Testis (tissue), 3 donors: Measurements from ENCODE around the gene ZNF106. TPM values are rescaled to one million over a fixed set of nuclear protein-coding genes. Genes with fewer than 3 reads are reported as not detected.

Experiments
- DNase-seq: peaks from one replicate; pipeline ENCODE4 v3.0.0-alpha.2; 2019
- H3K27ac ChIP-seq, 2 donors: fragments of 200-600 bp; sonication (generic); one replicate each; pipeline ENCODE4 v1.5.1; 2019
- H3K27me3 ChIP-seq: fragments of 200-600 bp; sonication (generic); one replicate; pipeline ENCODE4 v1.5.1; 2019
- H3K36me3 ChIP-seq: fragments of 200-600 bp; sonication (generic); one replicate; pipeline ENCODE4 v1.5.1; 2017; ENCODE audit warnings: low read depth; ENCODE audit errors: missing control alignments
- H3K4me1 ChIP-seq: fragments of 200-600 bp; sonication (generic); one replicate; pipeline ENCODE4 v1.5.1; 2019
- H3K4me3 ChIP-seq, 2 donors: fragments of 200-600 bp; sonication (generic); one replicate each; pipeline ENCODE4 v1.5.1; 2017 to 2019
- H3K9me3 ChIP-seq: fragments of 200-600 bp; sonication (generic); one replicate; pipeline ENCODE4 v1.5.1; 2017
- CTCF ChIP-seq, 3 experiments: fragments of 450-650 bp in 2 of 3; fragments of 200-600 bp in 1 of 3; sonication (generic) in 1 of 3; IDR thresholded peaks; one replicate each; pipeline ENCODE4 v1.5.1; 2016 to 2019; ENCODE audit warnings: antibody characterized with exemption in 3 of 3, mild to moderate bottlenecking in 2 of 3, moderate library complexity in 1 of 3
- POLR2A ChIP-seq: fragments of 450-650 bp; IDR thresholded peaks from one replicate; pipeline ENCODE4 v1.6.1; 2017; ENCODE audit warnings: antibody characterized with exemption, mild to moderate bottlenecking, moderate library complexity
- WGBS, 2 donors: methylation state at CpG; one replicate each; pipeline ENCODE4 v1.1.5; 2018; 5-methylcytosine and 5-hydroxymethylcytosine counted together
- intact Hi-C: fragments of 100-400 bp; cut with DNase I; formaldehyde crosslinking; loops from one replicate; pipeline ENCODE4 v1.15.1; 2023; ENCODE audit warnings: low total_unique reads
- polyA plus RNA-seq: library from polyadenylated mRNA; stranded (reverse); fragments of 350-450 nt; fragmentation: Illumina TruSeq; extraction: RNeasy Lipid Tissue Mini Kit (QIAGEN cat#74804); gene quantifications from one replicate; pipeline ENCODE4 v1.2.3, GENCODE V29; 2014; ENCODE audit warnings: low read depth, low replicate concordance; ENCODE audit not compliant: insufficient read depth
- total RNA-seq, 2 donors: library from RNA; depleted of rRNA; stranded (reverse); fragments of >200 nt; gene quantifications; one replicate each; pipeline ENCODE4 v1.2.3, GENCODE V29; 2016

Gene ZNF106
- total and polyA plus RNA-seq, 3 donors from 2014 or later, result 51.4 to 95.4 (median 84.4) TPM

DNA sequence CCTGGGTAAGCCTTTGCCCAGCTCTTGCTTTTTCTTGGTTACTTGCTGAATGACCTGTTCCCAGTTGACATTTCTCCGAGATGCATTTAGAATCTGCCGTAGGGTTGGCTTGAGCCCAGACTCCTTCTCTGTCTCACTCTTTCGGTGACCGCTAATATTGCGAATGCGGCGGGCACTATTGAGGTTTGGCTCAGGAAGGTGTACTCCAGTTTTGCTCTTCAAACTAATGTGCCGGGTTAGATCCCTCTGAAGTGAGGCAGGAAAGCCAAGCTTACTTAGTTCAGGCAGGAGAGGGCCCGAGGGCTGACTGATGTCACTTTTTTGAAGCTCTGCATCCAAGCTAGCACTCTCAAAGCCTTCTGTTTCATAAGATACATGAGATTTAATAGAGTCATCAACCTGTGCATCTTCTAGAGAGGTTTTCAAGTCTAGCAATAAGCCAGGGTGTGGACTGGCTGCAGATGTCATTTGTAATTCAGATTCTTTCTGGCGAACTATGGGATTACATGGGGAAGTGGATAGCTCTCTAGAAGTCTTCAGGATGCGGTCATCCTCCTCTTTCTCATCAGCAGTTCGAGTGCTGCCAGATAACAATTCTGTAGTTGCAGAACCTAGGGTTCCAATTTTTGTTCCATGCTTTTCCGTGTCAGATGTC lies 41.0 kb downstream of the ZNF106 start:
- peaks cover 5% of the 10 kb centered on the region for H3K36me3 ChIP-seq
- no peaks in the 10 kb centered on the region for H3K9me3 ChIP-seq
- WGBS, 2 donors, result 95 to 98% methylated on average over 13 of the region's 13 CpGs
- H3K4me3 ChIP-seq, result no peak overlapping the region
- no peak for DNase-seq
- TF ChIP-seq POLR2A (no peak), CTCF (IDR thresholded peaks at IDR 0.05) (no peak)
- no peak overlapping the region for H3K27ac ChIP-seq
- no peaks in the 10 kb centered on the region for H3K4me1 ChIP-seq
- intact Hi-C loops, result no loop called here
- no peaks in the 10 kb centered on the region for H3K27me3 ChIP-seq

DNA sequence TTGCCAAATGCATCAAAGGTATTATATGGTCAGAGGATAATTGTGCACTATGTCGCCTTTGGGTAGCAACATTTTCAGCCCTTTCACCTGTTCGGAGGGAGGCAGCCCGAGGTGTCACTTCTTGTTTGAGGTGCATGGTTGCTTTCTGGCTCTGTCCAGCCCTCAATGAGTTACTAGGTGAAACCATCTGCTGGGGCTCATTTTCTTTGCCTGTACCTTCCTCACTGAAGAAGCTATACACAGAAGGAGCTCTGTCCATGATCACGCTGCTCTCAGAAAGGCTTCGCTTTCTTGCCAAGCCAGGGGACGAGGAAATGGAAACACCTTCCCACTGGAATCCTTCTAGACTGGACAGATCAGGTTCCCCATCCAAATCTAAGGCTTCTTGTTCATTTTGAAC lies 42.7 kb downstream of the ZNF106 start:
- Histone ChIP-seq H3K27me3 (no peaks in the 10 kb centered on the region), H3K4me1 (no peaks in the 10 kb centered on the region), H3K9me3 (no peaks in the 10 kb centered on the region), H3K27ac (no peak overlapping the region), H3K4me3 (no peak overlapping the region), H3K36me3 (peaks cover 5% of the 10 kb centered on the region)
- DNase-seq, result no peak
- intact Hi-C loops, result no loop called here
- TF ChIP-seq CTCF (IDR thresholded peaks at IDR 0.05) (no peak), POLR2A (no peak)
- WGBS, 2 donors, result 86 to 91% methylated on average over 4 to 6 of the region's 6 CpGs

DNA sequence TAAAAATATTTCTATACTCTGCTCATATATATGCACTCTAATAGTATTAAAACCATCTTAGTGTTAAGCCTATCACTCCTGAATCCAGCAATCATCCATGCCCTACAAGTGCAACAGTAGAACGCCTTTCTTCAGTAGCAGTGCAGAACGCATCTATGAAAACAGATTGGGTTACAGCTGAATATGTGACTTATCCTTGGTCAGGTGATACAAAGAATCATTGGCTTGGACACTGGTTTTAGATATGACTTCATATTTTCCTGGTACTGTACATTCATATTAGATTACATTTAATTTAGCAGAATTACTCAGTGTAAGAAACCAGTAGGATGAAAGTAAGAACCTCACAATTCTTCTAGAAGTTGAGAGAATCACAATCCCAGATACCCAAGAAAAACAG lies 43.3 kb downstream of the ZNF106 start:
- no peaks in the 10 kb centered on the region for H3K9me3 ChIP-seq
- H3K4me1 ChIP-seq, result no peaks in the 10 kb centered on the region
- no peak for TF ChIP-seq POLR2A
- TF ChIP-seq CTCF (IDR thresholded peaks at IDR 0.05), result no peak
- 95 to 97% methylated on average over 2 of the region's 2 CpGs for WGBS, 2 donors
- no peaks in the 10 kb centered on the region for H3K27me3 ChIP-seq
- no peak overlapping the region for H3K27ac ChIP-seq
- intact Hi-C loops, result no loop called here
- H3K36me3 ChIP-seq, result peaks cover 5% of the 10 kb centered on the region
- no peak for DNase-seq
- H3K4me3 ChIP-seq, result no peak overlapping the region

- H3K4me1 ChIP-seq, result no peaks in the 10 kb centered on the region
- no peak for DNase-seq
- no peaks in the 10 kb centered on the region for H3K27me3 ChIP-seq
- H3K9me3 ChIP-seq, result no peaks in the 10 kb centered on the region
- no peak for TF ChIP-seq CTCF (IDR thresholded peaks at IDR 0.05)
- no peak for TF ChIP-seq POLR2A
- H3K4me3 ChIP-seq, result no peak overlapping the region
- intact Hi-C loops, result no loop called here
- no peak overlapping the region for H3K27ac ChIP-seq
- no peaks in the 10 kb centered on the region for H3K36me3 ChIP-seq
Measured at GRCh38 chr15:42445551-42445950, 45.4 kb downstream of the ZNF106 start.

DNA sequence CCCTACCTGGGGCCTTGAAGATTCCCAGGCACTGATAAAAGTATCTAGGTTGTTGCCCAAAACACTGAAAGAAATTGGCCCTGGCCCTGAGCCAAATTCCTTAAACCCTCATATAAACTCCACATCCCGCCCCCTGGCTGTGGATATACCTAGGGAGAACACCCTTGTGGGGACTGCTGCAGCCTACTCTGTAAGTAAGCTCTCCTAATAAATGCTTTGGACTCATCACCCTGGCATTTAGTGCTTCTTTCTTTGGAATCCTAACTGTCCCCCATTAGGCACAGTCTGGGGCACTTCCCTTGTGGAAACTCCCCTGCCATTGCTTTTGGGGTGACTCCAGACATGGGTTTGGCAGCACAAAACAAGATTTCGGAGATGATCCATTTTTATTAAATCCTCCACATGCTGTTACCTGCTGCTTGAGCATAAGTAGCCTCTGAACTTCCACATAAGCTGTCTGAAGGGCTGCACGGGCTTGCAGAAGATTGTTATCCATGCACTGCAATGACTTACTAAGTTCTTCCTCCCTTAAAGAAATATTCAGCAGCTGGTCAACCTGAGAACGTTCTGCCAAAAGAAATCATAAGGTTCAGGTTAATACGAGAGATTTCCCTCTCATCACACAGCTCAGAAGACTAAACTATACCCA lies 46.4 kb downstream of the ZNF106 start:
- Histone ChIP-seq H3K9me3 (no peaks in the 10 kb centered on the region), H3K4me1 (no peaks in the 10 kb centered on the region), H3K27me3 (no peaks in the 10 kb centered on the region), H3K27ac (no peak overlapping the region), H3K4me3 (no peak overlapping the region), H3K36me3 (no peaks in the 10 kb centered on the region)
- TF ChIP-seq CTCF (IDR thresholded peaks at IDR 0.05) (no peak), POLR2A (no peak)
- no peak for DNase-seq
- 88% methylated on average over 5 of the region's 5 CpGs for WGBS, 2 donors
- intact Hi-C loops, result no loop called here
